GM18907 (cell line): ENCODE measurements around the gene DPP8.
"Not testable (repeated sequence)": the region's sequence is repeated elsewhere in the genome, so short reads cannot be mapped to it uniquely, and the experiment has no call there.

ENCODE experiments used
- ATAC-seq: cut with Tn5 transposase; IDR thresholded peaks from one replicate; pipeline ENCODE4 v1.9.1; 2021; ENCODE audit warnings: mild to moderate bottlenecking, moderate library complexity; ENCODE audit not compliant: unreplicated experiment

DPP8 gene

GRCh38 chr15:65516997-65517865, at the start of gene DPP8:
Gene DPP8, minus strand, starts transcription at chr15:65517689. Its CDS starts 5,136 bp downstream, at chr15:65512553.
- peak; percentile 95 for ATAC-seq

- ATAC-seq = no peak
Measured at GRCh38 chr15:65561934-65562333, 44.4 kb upstream of the DPP8 start.

DNA sequence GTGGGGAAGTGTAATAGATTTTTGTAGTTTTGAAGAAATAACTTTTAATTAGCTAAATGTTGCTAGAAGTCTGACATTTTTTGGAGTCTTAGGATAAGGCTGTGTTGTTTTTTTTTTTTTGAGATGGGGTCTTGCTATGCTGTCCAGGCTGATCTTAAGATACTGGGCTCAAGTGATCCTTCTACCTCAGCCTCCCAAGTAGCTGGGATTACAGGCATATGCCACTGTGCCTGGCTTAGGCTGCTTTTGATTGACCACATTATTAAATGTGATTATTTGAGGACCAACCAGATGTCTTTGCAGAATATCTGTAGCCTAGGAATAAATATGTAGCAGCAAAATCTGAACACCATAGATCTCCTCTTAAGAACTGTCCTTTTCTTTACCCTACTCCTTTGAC, 42.5 kb upstream of the DPP8 start:
- ATAC-seq = no peak

GRCh38 chr15:65558997-65559760, 41.7 kb upstream of the DPP8 start:
- ATAC-seq = no peak

DNA sequence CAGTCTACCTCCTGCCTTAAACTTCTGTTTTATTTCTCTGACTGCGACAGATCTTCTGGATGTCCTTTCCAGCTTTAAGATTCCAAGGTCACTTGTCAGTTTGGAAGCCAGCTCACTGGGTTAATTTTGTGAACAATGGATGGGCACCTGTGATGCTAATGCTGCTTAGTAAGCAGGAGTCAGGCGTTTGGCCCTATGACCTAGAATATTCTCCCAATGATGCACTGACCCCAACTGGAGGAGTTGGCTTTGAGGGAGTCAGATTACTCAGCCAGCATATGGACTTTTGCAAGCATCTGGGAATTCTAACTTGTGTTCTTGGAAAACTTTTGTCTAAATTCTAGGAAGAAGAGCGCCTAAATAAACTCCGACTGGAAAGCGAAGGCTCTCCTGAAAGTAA, 40.8 kb upstream of the DPP8 start:
- ATAC-seq = no peak

GRCh38 chr15:65556622-65557021, 39.1 kb upstream of the DPP8 start:
- no peak for ATAC-seq

GRCh38 chr15:65553691-65554090, 36.2 kb upstream of the DPP8 start:
- no peak for ATAC-seq

DNA sequence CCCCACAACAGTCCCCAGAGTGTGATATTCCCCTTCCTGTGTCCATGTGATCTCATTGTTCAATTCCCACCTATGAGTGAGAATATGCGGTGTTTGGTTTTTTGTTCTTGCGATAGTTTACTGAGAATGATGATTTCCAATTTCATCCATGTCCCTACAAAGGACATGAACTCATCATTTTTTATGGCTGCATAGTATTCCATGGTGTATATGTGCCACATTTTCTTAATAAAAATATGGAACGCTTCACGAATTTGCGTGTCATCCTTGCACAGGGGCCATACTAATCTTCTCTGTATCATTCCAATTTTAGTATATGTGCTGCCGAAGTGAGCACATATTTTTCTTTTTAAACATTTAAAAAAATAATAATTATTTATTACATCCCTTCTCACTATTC, 35.4 kb upstream of the DPP8 start:
- not testable (repeated sequence) for ATAC-seq

DNA sequence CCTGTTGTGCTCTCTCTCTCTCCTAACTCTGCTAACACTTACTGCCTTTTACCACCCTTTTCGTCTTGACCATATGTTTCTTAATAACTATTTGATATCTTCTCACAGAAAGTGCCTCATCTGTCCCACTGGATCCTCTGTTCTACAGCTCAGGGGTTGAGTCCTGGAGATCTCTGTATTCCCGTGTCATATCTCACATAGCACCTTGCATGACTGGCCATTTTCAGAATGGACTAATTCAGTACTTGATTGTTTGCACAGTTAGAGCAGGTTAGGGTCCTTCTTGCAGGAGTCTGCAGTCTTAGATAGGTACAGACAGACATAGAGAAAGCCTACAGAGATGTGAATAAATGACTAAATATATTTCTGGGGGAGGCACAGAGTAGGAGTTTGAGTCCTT, 33.7 kb upstream of the DPP8 start:
- no peak for ATAC-seq

DNA sequence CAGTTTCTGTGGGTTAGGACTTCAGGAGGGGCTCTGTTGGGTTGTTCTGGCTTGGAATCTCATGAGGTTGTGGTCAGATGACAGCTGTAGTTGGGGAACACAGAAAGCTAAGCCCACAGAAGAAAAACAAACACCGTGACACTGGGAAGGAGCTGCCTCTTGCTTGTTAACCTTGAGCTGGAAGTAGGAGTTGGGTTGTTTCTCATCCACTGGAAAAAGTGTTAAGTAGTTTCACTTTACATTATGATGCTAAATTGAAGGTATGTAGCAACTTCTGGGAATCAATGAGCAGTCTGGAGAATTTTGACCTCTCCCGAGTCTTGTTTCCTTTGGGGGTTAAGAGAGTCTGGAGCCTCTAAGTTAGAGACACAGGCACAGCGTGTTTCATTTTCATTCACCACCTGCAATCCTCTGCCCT, 33.2 kb upstream of the DPP8 start:
- no peak for ATAC-seq

- not testable (repeated sequence) for ATAC-seq
Measured at GRCh38 chr15:65549288-65549687, 31.8 kb upstream of the DPP8 start.

GRCh38 chr15:65547841-65548240, 30.4 kb upstream of the DPP8 start:
- ATAC-seq = no peak

- no peak for ATAC-seq
Measured at GRCh38 chr15:65541231-65541820, 23.8 kb upstream of the DPP8 start.

DNA sequence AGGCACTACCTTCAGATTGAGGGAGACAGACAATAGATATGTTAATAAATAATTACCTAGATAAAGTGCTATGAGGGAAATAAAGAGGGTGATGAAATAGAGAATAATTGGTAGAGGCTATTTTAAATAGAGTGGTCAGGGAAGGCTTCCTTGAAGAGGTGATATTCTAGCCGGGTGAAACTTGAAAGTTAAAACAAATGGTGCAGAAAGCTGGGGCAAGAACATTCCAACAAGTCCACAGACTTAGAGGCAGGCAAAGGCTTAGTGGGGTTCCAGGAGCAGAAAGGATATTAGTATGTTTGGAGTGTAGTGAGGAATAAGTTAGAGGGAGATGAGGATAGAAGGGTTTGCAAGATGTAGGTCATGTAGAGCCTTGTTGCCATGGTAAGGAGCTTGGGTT, 22.8 kb upstream of the DPP8 start:
- no peak for ATAC-seq

GRCh38 chr15:65535192-65535591, 17.7 kb upstream of the DPP8 start:
- ATAC-seq = no peak

- no peak for ATAC-seq
Measured at GRCh38 chr15:65533057-65533756, 15.7 kb upstream of the DPP8 start.

DNA sequence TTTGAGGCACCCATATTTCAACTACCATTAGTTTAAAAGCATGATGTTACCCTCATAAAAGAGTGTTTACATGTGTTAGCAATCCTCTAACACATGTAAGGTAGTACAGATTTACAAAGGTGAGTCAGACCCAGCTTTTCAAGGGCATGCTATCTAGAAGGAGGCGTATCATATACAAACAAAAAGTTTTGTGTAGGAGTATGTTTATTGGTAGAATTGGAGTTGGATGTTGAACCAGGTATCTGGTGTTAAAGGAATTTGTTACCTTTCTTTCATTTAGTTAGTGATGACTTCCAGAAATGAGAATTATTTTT, 15.2 kb upstream of the DPP8 start:
- ATAC-seq = no peak

DNA sequence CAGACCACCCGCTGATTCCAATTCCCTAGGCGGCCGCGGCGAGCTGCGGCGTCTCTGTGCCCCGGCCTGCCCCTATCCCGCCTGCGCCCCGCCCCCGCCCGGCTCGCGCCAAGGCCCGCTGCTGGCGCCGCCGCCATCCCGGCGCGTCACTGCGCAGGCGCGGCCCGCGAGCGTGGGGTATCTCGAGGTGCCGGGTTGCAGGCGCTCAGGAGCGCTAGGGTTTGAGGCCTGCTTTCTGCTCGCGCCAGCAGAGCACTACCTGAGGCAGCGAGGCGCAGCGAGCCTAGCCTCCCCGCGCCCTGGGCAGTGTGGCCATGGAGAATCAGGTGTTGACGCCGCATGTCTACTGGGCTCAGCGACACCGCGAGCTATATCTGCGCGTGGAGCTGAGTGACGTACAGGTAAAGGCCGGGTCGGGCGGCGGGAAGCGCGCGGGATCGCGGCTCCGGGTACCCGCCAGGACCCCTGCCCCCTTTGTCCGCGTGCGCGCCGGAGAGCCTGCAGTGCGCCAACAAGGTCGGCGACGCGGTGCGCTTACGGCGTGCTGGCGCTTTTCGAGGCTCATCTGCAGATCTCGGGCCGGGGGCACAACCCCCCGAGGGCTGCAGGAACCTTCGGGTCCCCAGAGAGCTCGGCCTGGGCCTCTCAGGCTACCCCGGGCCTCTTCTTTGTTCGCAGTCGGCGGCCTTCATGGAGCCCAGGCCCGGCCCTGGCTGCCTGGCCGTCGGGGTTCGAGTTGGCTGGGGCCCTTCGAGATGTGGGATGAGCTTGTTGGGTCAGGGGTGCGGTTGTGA, 13.0 kb upstream of the DPP8 start, which contains the start of gene HACD3:
TSS of gene HACD3 (plus strand) at position 146 of the 794 bp plus-strand sequence. CDS start at position 315, 169 bp downstream.
- ATAC-seq = peak; percentile 75

DNA sequence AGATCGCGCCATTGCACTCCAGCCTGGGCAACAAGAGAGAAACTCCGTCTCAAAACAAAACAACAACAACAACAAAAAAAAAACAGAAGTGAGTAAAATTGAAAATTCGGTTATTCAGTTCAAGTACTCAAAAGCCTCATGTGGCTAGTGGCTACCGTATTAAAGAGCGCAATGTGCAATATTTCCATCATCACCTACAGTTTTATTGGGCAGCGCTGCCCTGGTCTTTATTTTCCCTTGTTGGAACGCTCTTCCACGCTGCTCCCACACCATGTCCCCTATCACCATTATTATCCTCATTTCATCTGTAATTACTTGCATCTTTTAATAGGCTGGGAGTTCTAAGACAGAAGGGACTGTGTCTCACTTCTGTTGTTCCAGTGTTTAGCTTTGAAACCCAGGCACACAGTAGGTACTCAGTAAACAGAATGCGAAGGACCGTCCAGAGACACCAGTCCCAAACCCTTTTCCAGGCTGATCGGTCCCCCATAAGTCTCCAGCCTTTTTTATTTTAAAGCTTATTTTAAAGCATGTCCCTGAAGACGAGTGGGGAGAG, 12.4 kb upstream of the DPP8 start:
- ATAC-seq = no peak

- ATAC-seq = no peak
Measured at GRCh38 chr15:65528461-65529060, 11.1 kb upstream of the DPP8 start.
